Epithelial cell of umbilical artery (primary cell): ENCODE results near the gene EIF5B. TPM values are rescaled to one million over a fixed set of nuclear protein-coding genes. Genes with fewer than 3 reads are reported as not detected.

Source experiments
- total RNA-seq: library from RNA; depleted of rRNA; stranded (reverse); fragments of >200 nt; gene quantifications from 2 replicates; pipeline ENCODE4 v1.2.3, GENCODE V29; 2014

Gene EIF5B
- 13.5 and 23.7 TPM in 2 replicates for total RNA-seq

GRCh38 chr2:99337113-99338028, at the start of gene EIF5B:
Gene EIF5B, plus strand, starts transcription at chr2:99337389. Its CDS starts 166 bp downstream, at chr2:99337555.

GRCh38 chr2:99301097-99301496, 36.1 kb upstream of the EIF5B start, which contains the start of gene LYG1:
Gene LYG1, minus strand, starts transcription at chr2:99301197. Its CDS starts 5,527 bp downstream, at chr2:99295670.

GRCh38 chr2:99335911-99336803, 1.0 kb upstream of the EIF5B start, which contains the start of gene TXNDC9:
Gene TXNDC9, minus strand, starts transcription at chr2:99336333. Its CDS starts 3,123 bp downstream, at chr2:99333210.

Other genes starting within 250 kb of the EIF5B start
- not detected in 2 replicates for gene C2orf15, start 195.7 kb upstream of the EIF5B start, total RNA-seq
- 0.65 and 0.76 TPM in 2 replicates for gene TSGA10, start 182.4 kb upstream of the EIF5B start, total RNA-seq
- 5.5 and 9.0 TPM in 2 replicates for gene LIPT1, start 182.4 kb upstream of the EIF5B start, total RNA-seq
- 30.9 and 43.3 TPM in 2 replicates for gene MITD1, start 156.3 kb upstream of the EIF5B start, total RNA-seq
- 47.1 and 49.1 TPM in 2 replicates for gene MRPL30, start 156.2 kb upstream of the EIF5B start, total RNA-seq
- gene LYG2, start 81.7 kb upstream of the EIF5B start, total RNA-seq, result not detected in 2 replicates
- gene LYG1, start 36.2 kb upstream of the EIF5B start, total RNA-seq, result not detected in 2 replicates
- gene TXNDC9, start 1.1 kb upstream of the EIF5B start, total RNA-seq, result 131 and 132 TPM in 2 replicates
- 24.4 and 38.6 TPM in 2 replicates for gene REV1, start 152.6 kb downstream of the EIF5B start, total RNA-seq